HepG2 (cell line): ENCODE data around the gene PIAS3. TPM values are rescaled to one million over a fixed set of nuclear protein-coding genes. Genes with fewer than 3 reads are reported as not detected.

Experiments used
- AGO2 ChIP-seq: fragments of 200-400 bp; formaldehyde crosslinking; optimal IDR thresholded peaks from 2 replicates; pipeline ENCODE3; 2017; ENCODE audit warnings: mild to moderate bottlenecking, low read depth, low read length, moderate library complexity
- ELF3 ChIP-seq: IDR thresholded peaks from 2 replicates; pipeline ENCODE4 v1.6.1; 2016; ENCODE audit warnings: missing genetic modification reagents, missing compliant biosample characterization
- GABPB1 ChIP-seq: IDR thresholded peaks from 2 replicates; pipeline ENCODE4 v1.6.1; 2016; ENCODE audit warnings: mild to moderate bottlenecking, missing genetic modification reagents, moderate library complexity, missing compliant biosample characterization
- HCFC1 ChIP-seq: fragments of 150-350 bp; IDR thresholded peaks from 2 replicates; pipeline ENCODE4 v1.6.1; 2014; ENCODE audit warnings: low read depth, low read length
- HOXA3 ChIP-seq: sonication (generic); formaldehyde crosslinking; IDR thresholded peaks from 2 replicates; pipeline ENCODE4 v1.5.0; 2020; ENCODE audit warnings: missing genetic modification reagents
- IRX3 ChIP-seq: sonication (generic); formaldehyde crosslinking; IDR thresholded peaks from 2 replicates; pipeline ENCODE4 v1.8.1; 2023; ENCODE audit warnings: mild to moderate bottlenecking, low read depth, missing genetic modification reagents, borderline replicate concordance
- RARG ChIP-seq: sonication (generic); formaldehyde crosslinking; IDR thresholded peaks from 2 replicates; pipeline ENCODE4 v1.4.0; 2020; ENCODE audit warnings: low read depth, mild to moderate bottlenecking, missing genetic modification reagents
- RBAK ChIP-seq: sonication (generic); formaldehyde crosslinking; IDR thresholded peaks from 2 replicates; pipeline ENCODE4 v1.5.1; 2020; ENCODE audit warnings: mild to moderate bottlenecking, missing genetic modification reagents
- RBM39 ChIP-seq: fragments of 200-400 bp; formaldehyde crosslinking; IDR thresholded peaks from one replicate; pipeline ENCODE4 v1.6.1; 2018; ENCODE audit warnings: antibody characterized with exemption, mild to moderate bottlenecking, low read depth, low read length; ENCODE audit not compliant: poor library complexity, severe bottlenecking
- SMYD3 ChIP-seq: sonication (generic); formaldehyde crosslinking; IDR thresholded peaks from 2 replicates; pipeline ENCODE4 v1.8.1; 2023; ENCODE audit warnings: mild to moderate bottlenecking, missing genetic modification reagents
- TCF12 ChIP-seq, 2 experiments: fragments of 450-650 bp in 1 of 2; sonication (generic) in 1 of 2; formaldehyde crosslinking in 1 of 2; IDR thresholded peaks; 2 replicates each; pipeline versions ENCODE4 v1.6.1 to v1.8.0; 2017 to 2022; ENCODE audit warnings: antibody characterized with exemption in 1 of 2, mild to moderate bottlenecking in 1 of 2, missing genetic modification reagents in 1 of 2, moderate library complexity in 1 of 2
- TCF7L2 ChIP-seq: IDR thresholded peaks from 2 replicates; pipeline ENCODE4 v1.6.1; 2011; ENCODE audit warnings: mild to moderate bottlenecking, low read depth, low read length, moderate library complexity
- TEAD3 ChIP-seq: optimal IDR thresholded peaks from 2 replicates; pipeline ENCODE3; 2016; ENCODE audit warnings: borderline replicate concordance
- ZEB1 ChIP-seq: IDR thresholded peaks from 2 replicates; pipeline ENCODE4 v1.6.1; 2012; ENCODE audit warnings: mild to moderate bottlenecking, low read depth, inconsistent platforms; ENCODE audit not compliant: insufficient replicate concordance
- ZNF256 ChIP-seq: sonication (generic); formaldehyde crosslinking; conservative IDR thresholded peaks from 2 replicates; pipeline ENCODE4 v1.4.0; 2020; ENCODE audit warnings: missing genetic modification reagents
- ZNF3 ChIP-seq: IDR thresholded peaks from 2 replicates; pipeline ENCODE4 v1.7.0; 2017; ENCODE audit warnings: inconsistent platforms
- ZNF326 ChIP-seq: sonication (generic); formaldehyde crosslinking; IDR thresholded peaks from 2 replicates; pipeline ENCODE4 v1.4.0; 2020; ENCODE audit warnings: missing genetic modification reagents, borderline replicate concordance
- ZNF546 ChIP-seq: sonication (generic); formaldehyde crosslinking; conservative IDR thresholded peaks from 2 replicates; pipeline ENCODE4 v1.8.1; 2023; ENCODE audit warnings: mild to moderate bottlenecking, missing genetic modification reagents
- ZNF766 ChIP-seq: sonication (generic); formaldehyde crosslinking; IDR thresholded peaks from 2 replicates; pipeline ENCODE4 v1.5.0; 2020; ENCODE audit warnings: missing genetic modification reagents, borderline replicate concordance
- polyA plus RNA-seq, 8 experiments: library from polyadenylated mRNA; depleted of rRNA in 3 of 8; stranded (reverse) in 7 of 8; unstranded in 1 of 8; fragments of >200 nt; fragmentation: Illumina TruSeq in 4 of 8; extraction: Trizol in 4 of 8; gene quantifications; 2 replicates each; pipeline versions ENCODE4 v1.2.1 to v1.2.3, GENCODE V29; 2011 to 2016; ENCODE audit warnings: low read depth in 4 of 8, missing spikeins in 1 of 8, mixed read lengths in 1 of 8; ENCODE audit not compliant: insufficient read depth in 1 of 8
- total RNA-seq, 5 experiments: library from RNA; depleted of rRNA; stranded (reverse); fragments of >200 nt; fragmentation: Illumina TruSeq; extraction: Trizol; gene quantifications; 2 replicates each; pipeline ENCODE4 v1.2.3, GENCODE V29; 2016; ENCODE audit warnings: low read depth in 1 of 5
- TF ChIP-seq, protein P1 (sequence below): sonication (generic); formaldehyde crosslinking; conservative IDR thresholded peaks from 2 replicates; pipeline ENCODE4 v1.8.0; 2022; ENCODE audit warnings: missing genetic modification reagents
- TF ChIP-seq, protein P2 (sequence below): sonication (generic); formaldehyde crosslinking; IDR thresholded peaks from 2 replicates; pipeline ENCODE4 v1.4.0; 2020; ENCODE audit warnings: mild to moderate bottlenecking, missing genetic modification reagents, borderline replicate concordance
- TF ChIP-seq, protein P3 (sequence below): sonication (generic); formaldehyde crosslinking; IDR thresholded peaks from 2 replicates; pipeline ENCODE4 v1.8.0; 2022; ENCODE audit warnings: mild to moderate bottlenecking, missing genetic modification reagents

The PIAS3 gene
- total and polyA plus RNA-seq, 2 of the 13 experiments (the other 11 are each of a cell fraction or from before 2014, with no cell fraction given) = 3.7 to 8.0 TPM

DNA sequence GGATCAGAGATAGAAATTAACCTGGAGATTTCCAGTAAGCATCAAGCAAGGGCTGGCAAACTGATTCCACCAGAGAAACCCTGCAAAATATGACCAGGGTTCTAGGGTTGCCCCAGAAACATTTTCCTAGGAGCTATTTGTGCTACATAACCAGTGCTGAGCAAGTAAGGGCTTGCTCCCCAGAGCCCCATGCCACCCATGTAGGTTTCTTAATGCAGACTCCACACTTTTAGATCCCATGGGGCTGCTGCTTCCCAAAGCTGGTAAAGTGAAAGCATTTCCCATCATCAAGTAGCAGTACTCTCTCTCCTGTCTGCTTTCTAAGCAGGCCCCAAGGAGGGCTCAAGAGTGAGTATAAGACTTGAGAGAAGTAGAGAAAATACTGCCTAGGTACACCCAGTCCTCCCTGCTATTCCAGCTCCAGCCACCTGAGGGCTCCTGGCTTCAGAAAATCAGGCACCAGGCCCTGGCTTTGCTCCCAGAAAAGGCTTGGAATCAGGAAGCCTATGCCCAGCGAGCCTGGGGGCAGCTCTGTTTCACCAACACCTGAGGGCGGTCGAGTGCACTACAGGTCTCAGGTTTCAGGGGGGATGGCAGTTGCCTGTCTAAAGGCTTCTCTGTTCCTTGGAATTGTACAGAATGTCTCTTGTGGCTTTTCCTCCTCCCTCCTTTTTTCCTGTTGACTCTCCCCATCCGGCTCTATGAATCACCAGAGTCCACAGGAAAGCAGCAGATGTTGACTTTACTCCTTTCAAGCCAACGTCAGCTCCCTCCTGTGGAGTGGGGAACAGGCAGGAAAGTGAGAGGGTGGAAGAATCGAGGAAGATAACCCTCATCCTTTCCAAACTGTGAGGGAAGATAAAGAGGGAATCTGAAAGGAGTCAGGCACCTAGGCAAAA, 33.0 kb upstream of the PIAS3 start (continued):
- TF ChIP-seq, protein P1, sequence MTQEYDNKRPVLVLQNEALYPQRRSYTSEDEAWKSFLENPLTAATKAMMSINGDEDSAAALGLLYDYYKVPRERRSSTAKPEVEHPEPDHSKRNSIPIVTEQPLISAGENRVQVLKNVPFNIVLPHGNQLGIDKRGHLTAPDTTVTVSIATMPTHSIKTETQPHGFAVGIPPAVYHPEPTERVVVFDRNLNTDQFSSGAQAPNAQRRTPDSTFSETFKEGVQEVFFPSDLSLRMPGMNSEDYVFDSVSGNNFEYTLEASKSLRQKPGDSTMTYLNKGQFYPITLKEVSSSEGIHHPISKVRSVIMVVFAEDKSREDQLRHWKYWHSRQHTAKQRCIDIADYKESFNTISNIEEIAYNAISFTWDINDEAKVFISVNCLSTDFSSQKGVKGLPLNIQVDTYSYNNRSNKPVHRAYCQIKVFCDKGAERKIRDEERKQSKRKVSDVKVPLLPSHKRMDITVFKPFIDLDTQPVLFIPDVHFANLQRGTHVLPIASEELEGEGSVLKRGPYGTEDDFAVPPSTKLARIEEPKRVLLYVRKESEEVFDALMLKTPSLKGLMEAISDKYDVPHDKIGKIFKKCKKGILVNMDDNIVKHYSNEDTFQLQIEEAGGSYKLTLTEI = no peak
- TF ChIP-seq TEAD3 (peak; percentile 93), ZNF546 (CRISPR knock-in tag) (no peak), RBAK (CRISPR knock-in tag) (no peak), SMYD3 (CRISPR knock-in tag) (0 out of 2 replicates have a peak, but pooled peaks have one; percentile 33), RBM39 (no peak), TCF12 (IDR thresholded peaks at IDR 0.05) (no peak), TCF12 (CRISPR knock-in tag; IDR thresholded peaks at IDR 0.05) (no peak), GABPB1 (peak; percentile 52), IRX3 (no peak), ZNF766 (no peak), AGO2 (no peak), HOXA3 (CRISPR knock-in tag) (peak; percentile 81), ZNF256 (CRISPR knock-in tag) (no peak), ELF3 (CRISPR knock-in tag) (peak; percentile 92), ZNF326 (CRISPR knock-in tag) (no peak), ZNF3 (CRISPR knock-in tag) (no peak), HCFC1 (no peak), RARG (CRISPR knock-in tag) (no peak), ZEB1 (peak; percentile 84), TCF7L2 (no peak)
- TF ChIP-seq, protein P2, sequence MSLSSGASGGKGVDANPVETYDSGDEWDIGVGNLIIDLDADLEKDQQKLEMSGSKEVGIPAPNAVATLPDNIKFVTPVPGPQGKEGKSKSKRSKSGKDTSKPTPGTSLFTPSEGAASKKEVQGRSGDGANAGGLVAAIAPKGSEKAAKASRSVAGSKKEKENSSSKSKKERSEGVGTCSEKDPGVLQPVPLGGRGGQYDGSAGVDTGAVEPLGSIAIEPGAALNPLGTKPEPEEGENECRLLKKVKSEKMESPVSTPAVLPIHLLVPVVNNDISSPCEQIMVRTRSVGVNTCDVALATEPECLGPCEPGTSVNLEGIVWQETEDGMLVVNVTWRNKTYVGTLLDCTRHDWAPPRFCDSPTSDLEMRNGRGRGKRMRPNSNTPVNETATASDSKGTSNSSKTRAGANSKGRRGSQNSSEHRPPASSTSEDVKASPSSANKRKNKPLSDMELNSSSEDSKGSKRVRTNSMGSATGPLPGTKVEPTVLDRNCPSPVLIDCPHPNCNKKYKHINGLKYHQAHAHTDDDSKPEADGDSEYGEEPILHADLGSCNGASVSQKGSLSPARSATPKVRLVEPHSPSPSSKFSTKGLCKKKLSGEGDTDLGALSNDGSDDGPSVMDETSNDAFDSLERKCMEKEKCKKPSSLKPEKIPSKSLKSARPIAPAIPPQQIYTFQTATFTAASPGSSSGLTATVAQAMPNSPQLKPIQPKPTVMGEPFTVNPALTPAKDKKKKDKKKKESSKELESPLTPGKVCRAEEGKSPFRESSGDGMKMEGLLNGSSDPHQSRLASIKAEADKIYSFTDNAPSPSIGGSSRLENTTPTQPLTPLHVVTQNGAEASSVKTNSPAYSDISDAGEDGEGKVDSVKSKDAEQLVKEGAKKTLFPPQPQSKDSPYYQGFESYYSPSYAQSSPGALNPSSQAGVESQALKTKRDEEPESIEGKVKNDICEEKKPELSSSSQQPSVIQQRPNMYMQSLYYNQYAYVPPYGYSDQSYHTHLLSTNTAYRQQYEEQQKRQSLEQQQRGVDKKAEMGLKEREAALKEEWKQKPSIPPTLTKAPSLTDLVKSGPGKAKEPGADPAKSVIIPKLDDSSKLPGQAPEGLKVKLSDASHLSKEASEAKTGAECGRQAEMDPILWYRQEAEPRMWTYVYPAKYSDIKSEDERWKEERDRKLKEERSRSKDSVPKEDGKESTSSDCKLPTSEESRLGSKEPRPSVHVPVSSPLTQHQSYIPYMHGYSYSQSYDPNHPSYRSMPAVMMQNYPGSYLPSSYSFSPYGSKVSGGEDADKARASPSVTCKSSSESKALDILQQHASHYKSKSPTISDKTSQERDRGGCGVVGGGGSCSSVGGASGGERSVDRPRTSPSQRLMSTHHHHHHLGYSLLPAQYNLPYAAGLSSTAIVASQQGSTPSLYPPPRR (CRISPR knock-in tag) = peak; percentile 54; the same call in 1 of the 2 replicates
- TF ChIP-seq, protein P3, sequence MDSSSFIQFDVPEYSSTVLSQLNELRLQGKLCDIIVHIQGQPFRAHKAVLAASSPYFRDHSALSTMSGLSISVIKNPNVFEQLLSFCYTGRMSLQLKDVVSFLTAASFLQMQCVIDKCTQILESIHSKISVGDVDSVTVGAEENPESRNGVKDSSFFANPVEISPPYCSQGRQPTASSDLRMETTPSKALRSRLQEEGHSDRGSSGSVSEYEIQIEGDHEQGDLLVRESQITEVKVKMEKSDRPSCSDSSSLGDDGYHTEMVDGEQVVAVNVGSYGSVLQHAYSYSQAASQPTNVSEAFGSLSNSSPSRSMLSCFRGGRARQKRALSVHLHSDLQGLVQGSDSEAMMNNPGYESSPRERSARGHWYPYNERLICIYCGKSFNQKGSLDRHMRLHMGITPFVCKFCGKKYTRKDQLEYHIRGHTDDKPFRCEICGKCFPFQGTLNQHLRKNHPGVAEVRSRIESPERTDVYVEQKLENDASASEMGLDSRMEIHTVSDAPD (CRISPR knock-in tag) = 0 out of 2 replicates have a peak, but pooled peaks have one; percentile 53
